PC-3 (cell line): ENCODE data around the gene KIR2DL1. TPM values are rescaled to one million over a fixed set of nuclear protein-coding genes. Genes with fewer than 3 reads are reported as not detected.
"Not testable (repeated sequence)": the region's sequence is repeated elsewhere in the genome, so short reads cannot be mapped to it uniquely, and the experiment has no call there.

Source experiments
- ATAC-seq: fragments of 200-7000 bp; cut with Tn5 transposase; 2 replicates; pipeline ENCODE4 v1.9.1; 2020; ENCODE audit warnings: mild to moderate bottlenecking, moderate library complexity
- BruUV-seq: library from RNA; stranded (reverse); fragments of 400-500 nt; replicated peaks from 2 replicates; lab custom pipeline; 2021; lab: Mats Ljungman, UMichigan
- CTCF ChIA-PET: fragments of 300-600 bp; sonication (Branson Sonifier 250); formaldehyde crosslinking; loops from one replicate; lab custom pipeline; 2022; ENCODE audit warnings: antibody characterized with exemption; lab: Charles Lee
- POLR2A ChIA-PET: fragments of 300-600 bp; sonication (Branson Sonifier 250); formaldehyde crosslinking; loops from one replicate; lab custom pipeline; 2022; ENCODE audit warnings: antibody characterized with exemption; ENCODE audit not compliant: unreplicated experiment; lab: Charles Lee
- DNase-seq: peaks from one replicate; pipeline ENCODE4 v3.0.0-alpha.2; 2015
- H2AFZ ChIP-seq: fragments of 300-600 bp; sonication (generic); 2 replicates; pipeline ENCODE4 v1.6.0; 2016; ENCODE audit warnings: antibody characterized with exemption, low read length
- H3F3A ChIP-seq: fragments of 300-600 bp; sonication (generic); one replicate; pipeline ENCODE4 v1.6.0; 2017; ENCODE audit warnings: antibody characterized with exemption, low read length, control low read depth, mild to moderate bottlenecking; ENCODE audit not compliant: unreplicated experiment
- H3K27ac ChIP-seq: fragments of 300-600 bp; sonication (generic); 2 replicates; pipeline ENCODE4 v1.5.1; 2016; ENCODE audit warnings: mild to moderate bottlenecking, low read length
- H3K27me3 ChIP-seq: fragments of 300-600 bp; sonication (generic); 2 replicates; pipeline ENCODE4 v1.6.1; 2016; ENCODE audit warnings: low read length, mixed read lengths
- H3K36me3 ChIP-seq: fragments of 300-600 bp; sonication (generic); 2 replicates; pipeline ENCODE4 v1.6.1; 2016; ENCODE audit warnings: low read depth, mixed run types, low read length, mixed read lengths
- H3K4me1 ChIP-seq: fragments of 300-600 bp; sonication (generic); 2 replicates; pipeline ENCODE4 v1.5.1; 2016; ENCODE audit warnings: low read length; ENCODE audit not compliant: insufficient read depth
- H3K4me2 ChIP-seq: fragments of 300-600 bp; sonication (generic); 2 replicates; pipeline ENCODE4 v1.6.0; 2016; ENCODE audit warnings: low read length
- H3K4me3 ChIP-seq: fragments of 300-600 bp; sonication (generic); 2 replicates; pipeline ENCODE4 v1.5.1; 2016; ENCODE audit warnings: mild to moderate bottlenecking, low read length, mixed read lengths
- H3K79me2 ChIP-seq: fragments of 300-600 bp; sonication (generic); 2 replicates; pipeline ENCODE4 v1.6.1; 2017; ENCODE audit warnings: low read length, mixed read lengths
- H3K9ac ChIP-seq: fragments of 300-600 bp; sonication (generic); 2 replicates; pipeline ENCODE4 v1.6.0; 2016; ENCODE audit warnings: mild to moderate bottlenecking, low read length
- H3K9me2 ChIP-seq: fragments of 300-600 bp; sonication (generic); replicated peaks from 2 replicates; pipeline ENCODE4 v1.6.1; 2016; ENCODE audit warnings: mixed run types, low read length, mixed read lengths
- H3K9me3 ChIP-seq: fragments of 300-600 bp; sonication (generic); 2 replicates; pipeline ENCODE4 v1.6.1; 2016; ENCODE audit warnings: low read length, mixed read lengths
- H4K20me1 ChIP-seq: fragments of 300-600 bp; sonication (generic); 2 replicates; pipeline ENCODE4 v1.6.1; 2016; ENCODE audit warnings: low read length, mixed read lengths
- EZH2 ChIP-seq: fragments of 300-600 bp; sonication (generic); IDR thresholded peaks from one replicate; pipeline ENCODE4 v1.6.1; 2017; ENCODE audit warnings: antibody characterized with exemption, mild to moderate bottlenecking, low read length; ENCODE audit not compliant: unreplicated experiment
- EZH2phosphoT487 ChIP-seq: fragments of 300-600 bp; sonication (generic); IDR thresholded peaks from 2 replicates; pipeline ENCODE4 v1.6.1; 2018; ENCODE audit warnings: mild to moderate bottlenecking, antibody characterized with exemption, low read length, borderline replicate concordance
- intact Hi-C: fragments of 100-400 bp; cut with micrococcal nuclease; formaldehyde crosslinking; loops from 2 replicates; pipeline ENCODE4 v1.9.0; 2023
- total RNA-seq: library from RNA; depleted of rRNA; stranded (reverse); fragments of >200 nt; gene quantifications from 2 replicates; pipeline ENCODE4 v1.2.3, GENCODE V29; 2014
- TF ChIP-seq, protein P1 (sequence below): fragments of 300-600 bp; sonication (generic); conservative IDR thresholded peaks from 2 replicates; pipeline ENCODE4 v1.5.1; 2017; ENCODE audit warnings: antibody characterized with exemption, low read depth, mild to moderate bottlenecking, low read length

Gene KIR2DL1
- total RNA-seq, 1 experiment from 2014 or later: not detected

DNA sequence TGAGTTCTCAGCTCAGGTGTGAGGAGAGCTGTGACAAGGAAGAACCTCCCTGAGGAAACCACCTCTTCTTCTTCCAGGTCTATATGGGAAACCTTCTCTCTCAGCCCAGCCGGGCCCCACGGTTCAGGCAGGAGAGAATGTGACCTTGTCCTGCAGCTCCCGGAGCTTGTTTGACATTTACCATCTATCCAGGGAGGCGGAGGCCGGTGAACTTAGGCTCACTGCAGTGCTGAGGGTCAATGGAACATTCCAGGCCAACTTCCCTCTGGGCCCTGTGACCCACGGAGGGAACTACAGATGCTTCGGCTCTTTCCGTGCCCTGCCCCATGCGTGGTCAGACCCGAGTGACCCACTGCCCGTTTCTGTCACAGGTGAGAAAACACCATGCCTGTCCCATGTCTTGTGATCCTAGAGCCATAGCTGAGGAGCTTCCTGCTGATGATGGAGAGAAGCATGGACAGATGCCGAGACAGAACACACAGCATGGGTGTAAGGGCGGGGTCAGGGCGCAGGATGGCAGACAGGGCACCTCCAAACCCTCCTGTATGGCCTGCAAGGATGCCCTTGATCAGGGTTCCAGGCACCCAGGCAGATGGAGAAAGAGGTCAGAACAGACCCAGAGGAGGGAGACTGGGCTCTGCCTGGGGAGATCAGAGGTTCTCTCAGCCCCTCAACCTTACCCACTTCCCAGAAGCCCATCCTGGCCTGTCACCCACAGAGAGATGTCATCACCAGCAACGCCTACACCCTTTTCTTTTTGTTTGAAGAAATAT is 40.0 kb upstream of the KIR2DL1 start:
- DNase-seq: no peak
- Histone ChIP-seq H3K9ac (no peak overlapping the region), H3F3A (no peaks in the 10 kb centered on the region), H3K36me3 (no peaks in the 10 kb centered on the region), H4K20me1 (no peaks in the 10 kb centered on the region), H2AFZ (no peak overlapping the region), H3K9me3 (no peaks in the 10 kb centered on the region), H3K27me3 (peaks cover 65% of the 10 kb centered on the region), H3K9me2 (no peaks in the 10 kb centered on the region), H3K4me3 (no peak overlapping the region), H3K79me2 (no peaks in the 10 kb centered on the region), H3K4me1 (no peaks in the 10 kb centered on the region), H3K4me2 (no peak overlapping the region), H3K27ac (no peak overlapping the region)
- BruUV-seq: no TSS peak
- no peak for ATAC-seq
- ChIA-PET POLR2A (no interaction called here), CTCF (no interaction called here)
- TF ChIP-seq, protein P1, sequence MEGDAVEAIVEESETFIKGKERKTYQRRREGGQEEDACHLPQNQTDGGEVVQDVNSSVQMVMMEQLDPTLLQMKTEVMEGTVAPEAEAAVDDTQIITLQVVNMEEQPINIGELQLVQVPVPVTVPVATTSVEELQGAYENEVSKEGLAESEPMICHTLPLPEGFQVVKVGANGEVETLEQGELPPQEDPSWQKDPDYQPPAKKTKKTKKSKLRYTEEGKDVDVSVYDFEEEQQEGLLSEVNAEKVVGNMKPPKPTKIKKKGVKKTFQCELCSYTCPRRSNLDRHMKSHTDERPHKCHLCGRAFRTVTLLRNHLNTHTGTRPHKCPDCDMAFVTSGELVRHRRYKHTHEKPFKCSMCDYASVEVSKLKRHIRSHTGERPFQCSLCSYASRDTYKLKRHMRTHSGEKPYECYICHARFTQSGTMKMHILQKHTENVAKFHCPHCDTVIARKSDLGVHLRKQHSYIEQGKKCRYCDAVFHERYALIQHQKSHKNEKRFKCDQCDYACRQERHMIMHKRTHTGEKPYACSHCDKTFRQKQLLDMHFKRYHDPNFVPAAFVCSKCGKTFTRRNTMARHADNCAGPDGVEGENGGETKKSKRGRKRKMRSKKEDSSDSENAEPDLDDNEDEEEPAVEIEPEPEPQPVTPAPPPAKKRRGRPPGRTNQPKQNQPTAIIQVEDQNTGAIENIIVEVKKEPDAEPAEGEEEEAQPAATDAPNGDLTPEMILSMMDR: no peak
- no peak for TF ChIP-seq EZH2phosphoT487
- intact Hi-C loops: no loop called here

DNA sequence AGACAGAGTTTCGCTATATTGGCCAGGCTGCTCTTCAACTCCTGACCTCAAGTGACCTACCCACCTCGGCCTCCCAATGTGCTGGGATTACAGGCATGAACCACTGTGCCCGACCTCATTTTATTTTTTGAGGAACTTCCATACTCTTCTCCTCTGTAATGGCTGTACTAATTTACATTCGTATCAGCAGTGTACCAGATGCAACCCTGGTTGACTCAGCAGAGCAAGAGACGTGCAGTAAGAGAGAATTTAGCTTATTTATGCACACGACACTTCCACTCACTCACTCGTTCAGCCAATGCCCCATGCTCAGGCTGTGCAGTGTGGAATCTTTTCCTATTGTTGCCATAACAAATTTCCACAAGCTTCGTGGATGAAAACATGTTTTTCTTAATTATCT is 38.4 kb upstream of the KIR2DL1 start:
- Histone ChIP-seq H4K20me1 (no peaks in the 10 kb centered on the region), H3K4me2 (no peak overlapping the region), H3K36me3 (no peaks in the 10 kb centered on the region), H3K4me1 (no peaks in the 10 kb centered on the region), H3K79me2 (no peaks in the 10 kb centered on the region), H3K9me2 (no peaks in the 10 kb centered on the region), H3F3A (no peaks in the 10 kb centered on the region), H3K9me3 (no peaks in the 10 kb centered on the region), H3K27ac (no peak overlapping the region), H3K27me3 (peaks cover 76% of the 10 kb centered on the region), H2AFZ (no peak overlapping the region), H3K9ac (no peak overlapping the region), H3K4me3 (no peak overlapping the region)
- ATAC-seq (no peak), DNase-seq (no peak)
- intact Hi-C loops: no loop called here
- ChIA-PET CTCF (no interaction called here), POLR2A (no interaction called here)
- TF ChIP-seq EZH2 (no peak), EZH2phosphoT487 (no peak)
- TF ChIP-seq, protein P1: no peak
- no TSS peak for BruUV-seq

DNA sequence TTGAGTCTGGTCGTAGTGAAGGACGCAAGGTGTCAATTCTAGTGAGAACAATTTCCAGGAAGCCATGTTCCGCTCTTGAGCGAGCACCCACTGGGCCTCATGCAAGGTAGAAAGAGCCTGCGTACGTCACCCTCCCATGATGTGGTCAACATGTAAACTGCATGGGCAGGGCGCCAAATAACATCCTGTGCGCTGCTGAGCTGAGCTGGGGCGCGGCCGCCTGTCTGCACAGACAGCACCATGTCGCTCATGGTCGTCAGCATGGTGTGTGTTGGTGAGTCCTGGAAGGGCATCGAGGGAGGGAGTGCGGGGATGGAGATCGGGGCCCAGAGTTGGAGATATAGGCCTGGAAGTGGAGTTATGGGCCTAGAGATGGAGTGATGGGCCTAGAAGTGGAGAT is 31.3 kb upstream of the KIR2DL1 start, which contains the start of gene KIR2DL3:
KIR2DL3 (plus strand) TSS at position 208 of the 400 bp plus-strand sequence; CDS start at position 241, 33 bp downstream.
- H3K27ac ChIP-seq, DNase-seq, H2AFZ ChIP-seq, H3K9me2 ChIP-seq, H3K4me1 ChIP-seq, ATAC-seq, intact Hi-C loops, CTCF ChIA-PET, H4K20me1 ChIP-seq, POLR2A ChIA-PET, H3K9me3 ChIP-seq, H3K36me3 ChIP-seq, H3K79me2 ChIP-seq, H3K9ac ChIP-seq, H3K4me3 ChIP-seq, BruUV-seq, H3K4me2 ChIP-seq, H3F3A ChIP-seq: not testable (repeated sequence)
- peaks cover 31% of the 10 kb centered on the region for H3K27me3 ChIP-seq
